ENCODE measurements around the gene NWD2. TPM values are rescaled to one million over a fixed set of nuclear protein-coding genes. Genes with fewer than 3 reads are reported as not detected.
A peak's percentile ranks its signal among the peaks of the same experiment; 100 is the strongest.

The NWD2 gene
- total and polyA plus RNA-seq, 2 experiments from 2014 or later = not detected

- in situ Hi-C loops (cut with MboI) = loop anchor here (25.0 kb wide), 1 partner anchor 1044 kb away; no protein-coding TSS in a partner anchor
- no peak for TF ChIP-seq EZH2phosphoT487 (IDR thresholded peaks at IDR 0.05; ENCODE audit: insufficient read depth, low read depth)
- TF ChIP-seq EZH2 (IDR thresholded peaks at IDR 0.05; ENCODE audit: insufficient read depth, poor library complexity, severe bottlenecking) = no peak
Measured at GRCh38 chr4:37381040-37381668, 136.6 kb downstream of the NWD2 start.

GRCh38 chr4:37383579-37384229 is 139.2 kb downstream of the NWD2 start:
- H3K9ac ChIP-seq = no peak overlapping the region
- WGBS, 2 experiments (ENCODE audit: low coverage in 1 of 2, low lambda C conversion rate in 2 of 2, missing lambda C conversion rate in 2 of 2) = 17 to 18% methylated on average over 7 of the region's 7 CpGs
- DNase-seq = peak; percentile 40
- no peaks in the 10 kb centered on the region for H3K79me2 ChIP-seq (ENCODE audit: insufficient read depth)
- in situ Hi-C loops (cut with MboI) = loop anchor here (25.0 kb wide), 1 partner anchor 1046 kb away; no protein-coding TSS in a partner anchor
- no peak overlapping the region for H3K4me3 ChIP-seq
- H3F3A ChIP-seq (ENCODE audit: insufficient read depth) = no peaks in the 10 kb centered on the region
- no peaks in the 10 kb centered on the region for H3K9me3 ChIP-seq (ENCODE audit: low read depth)
- no peaks in the 10 kb centered on the region for H3K36me3 ChIP-seq (ENCODE audit: low read depth)
- no peaks in the 10 kb centered on the region for H4K20me1 ChIP-seq (ENCODE audit: insufficient read depth)
- H2AFZ ChIP-seq = no peak overlapping the region
- no peaks in the 10 kb centered on the region for H3K9me2 ChIP-seq (ENCODE audit: insufficient read depth)
- no peak overlapping the region for H3K4me2 ChIP-seq (ENCODE audit: unreplicated experiment)
- TF ChIP-seq EZH2 (IDR thresholded peaks at IDR 0.05; ENCODE audit: insufficient read depth, poor library complexity, severe bottlenecking) = no peak
- TF ChIP-seq EZH2phosphoT487 (IDR thresholded peaks at IDR 0.05; ENCODE audit: insufficient read depth, low read depth) = no peak
- H3K27ac ChIP-seq = no peak overlapping the region
- H3K4me1 ChIP-seq (ENCODE audit: insufficient read depth) = no peaks in the 10 kb centered on the region
- no peaks in the 10 kb centered on the region for H3K27me3 ChIP-seq (replicated peaks; ENCODE audit: insufficient read depth)

More at GRCh38 chr4:37381040-37381668, 136.6 kb downstream of the NWD2 start:
- Histone ChIP-seq H3K27ac (no peak overlapping the region), H3K4me2 (ENCODE audit: unreplicated experiment) (no peak overlapping the region), H3K4me1 (ENCODE audit: insufficient read depth) (no peaks in the 10 kb centered on the region), H3K9ac (no peak overlapping the region), H3K4me3 (no peak overlapping the region), H3K9me2 (ENCODE audit: insufficient read depth) (no peaks in the 10 kb centered on the region), H3F3A (ENCODE audit: insufficient read depth) (no peaks in the 10 kb centered on the region), H2AFZ (no peak overlapping the region), H3K9me3 (ENCODE audit: low read depth) (no peaks in the 10 kb centered on the region), H3K36me3 (ENCODE audit: low read depth) (no peaks in the 10 kb centered on the region), H3K27me3 (replicated peaks; ENCODE audit: insufficient read depth) (no peaks in the 10 kb centered on the region), H4K20me1 (ENCODE audit: insufficient read depth) (no peaks in the 10 kb centered on the region), H3K79me2 (ENCODE audit: insufficient read depth) (no peaks in the 10 kb centered on the region)
- no peak for DNase-seq
- 7% methylated on average over 9 of the region's 9 CpGs for WGBS, 2 experiments (ENCODE audit: low coverage in 1 of 2, low lambda C conversion rate in 2 of 2, missing lambda C conversion rate in 2 of 2)

- H3K9me2 ChIP-seq (ENCODE audit: insufficient read depth) = no peaks in the 10 kb centered on the region
- no peaks in the 10 kb centered on the region for H3K27me3 ChIP-seq (replicated peaks; ENCODE audit: insufficient read depth)
- in situ Hi-C loops (cut with MboI) = loop anchor here (25.0 kb wide), 1 partner anchor 1048 kb away; no protein-coding TSS in a partner anchor
Measured at GRCh38 chr4:37385424-37385823, 140.9 kb downstream of the NWD2 start.

GRCh38 chr4:37388681-37389365 is 144.3 kb downstream of the NWD2 start:
- Histone ChIP-seq H3K4me1 (ENCODE audit: insufficient read depth) (no peaks in the 10 kb centered on the region), H2AFZ (no peak overlapping the region), H3K27me3 (replicated peaks; ENCODE audit: insufficient read depth) (no peaks in the 10 kb centered on the region; the same call in 1 of the 2 replicates), H4K20me1 (ENCODE audit: insufficient read depth) (no peaks in the 10 kb centered on the region), H3F3A (ENCODE audit: insufficient read depth) (no peaks in the 10 kb centered on the region), H3K9ac (no peak overlapping the region), H3K27ac (no peak overlapping the region), H3K4me3 (no peak overlapping the region), H3K9me3 (ENCODE audit: low read depth) (no peaks in the 10 kb centered on the region), H3K9me2 (ENCODE audit: insufficient read depth) (no peaks in the 10 kb centered on the region), H3K79me2 (ENCODE audit: insufficient read depth) (no peaks in the 10 kb centered on the region), H3K36me3 (ENCODE audit: low read depth) (no peaks in the 10 kb centered on the region), H3K4me2 (ENCODE audit: unreplicated experiment) (no peak overlapping the region)
- in situ Hi-C loops (cut with MboI) = loop anchor here (25.0 kb wide), 1 partner anchor 1052 kb away; no protein-coding TSS in a partner anchor
- TF ChIP-seq EZH2 (IDR thresholded peaks at IDR 0.05; ENCODE audit: insufficient read depth, poor library complexity, severe bottlenecking) = no peak
- no peak for TF ChIP-seq EZH2phosphoT487 (IDR thresholded peaks at IDR 0.05; ENCODE audit: insufficient read depth, low read depth)
- WGBS, 2 experiments (ENCODE audit: low coverage in 1 of 2, low lambda C conversion rate in 2 of 2, missing lambda C conversion rate in 2 of 2) = 6 to 11% methylated on average over 4 of the region's 4 CpGs
- no peak for DNase-seq

More at GRCh38 chr4:37385424-37385823, 140.9 kb downstream of the NWD2 start:
- no peak overlapping the region for H3K4me3 ChIP-seq
- WGBS, 2 experiments (ENCODE audit: low coverage in 1 of 2, low lambda C conversion rate in 2 of 2, missing lambda C conversion rate in 2 of 2) = 17 to 24% methylated on average over 2 of the region's 2 CpGs
- H3K27ac ChIP-seq = no peak overlapping the region
- H4K20me1 ChIP-seq (ENCODE audit: insufficient read depth) = no peaks in the 10 kb centered on the region
- no peak overlapping the region for H3K9ac ChIP-seq
- H3K9me3 ChIP-seq (ENCODE audit: low read depth) = no peaks in the 10 kb centered on the region
- H3K36me3 ChIP-seq (ENCODE audit: low read depth) = no peaks in the 10 kb centered on the region
- H2AFZ ChIP-seq = no peak overlapping the region
- no peaks in the 10 kb centered on the region for H3F3A ChIP-seq (ENCODE audit: insufficient read depth)
- H3K4me2 ChIP-seq (ENCODE audit: unreplicated experiment) = no peak overlapping the region
- TF ChIP-seq EZH2 (IDR thresholded peaks at IDR 0.05; ENCODE audit: insufficient read depth, poor library complexity, severe bottlenecking) (no peak), EZH2phosphoT487 (IDR thresholded peaks at IDR 0.05; ENCODE audit: insufficient read depth, low read depth) (no peak)
- DNase-seq = no peak
- H3K4me1 ChIP-seq (ENCODE audit: insufficient read depth) = no peaks in the 10 kb centered on the region
- H3K79me2 ChIP-seq (ENCODE audit: insufficient read depth) = no peaks in the 10 kb centered on the region

Data from GM23248 (cell line).